SK-N-SH (cell line): ENCODE data around the gene SULF2.

Experiments used
- FOSL2 ChIP-seq: IDR thresholded peaks from 2 replicates; pipeline ENCODE4 v1.4.0; 2012; ENCODE audit warnings: low read depth, mild to moderate bottlenecking, moderate library complexity, borderline replicate concordance
- GABPA ChIP-seq: IDR thresholded peaks from 2 replicates; pipeline ENCODE4 v1.4.0; 2012; ENCODE audit warnings: low read depth, mild to moderate bottlenecking
- NFIC ChIP-seq: IDR thresholded peaks from 2 replicates; pipeline ENCODE4 v1.4.0; 2012; ENCODE audit warnings: borderline replicate concordance
- POLR2AphosphoS5 ChIP-seq: IDR thresholded peaks from 2 replicates; pipeline ENCODE4 v1.6.1; 2012; ENCODE audit warnings: low read depth, low read length
- RAD21 ChIP-seq: IDR thresholded peaks from 2 replicates; pipeline ENCODE4 v1.6.1; 2012; ENCODE audit warnings: mild to moderate bottlenecking, low read length
- SIN3A ChIP-seq: IDR thresholded peaks from 2 replicates; pipeline ENCODE4 v1.6.1; 2012; ENCODE audit warnings: low read depth, mild to moderate bottlenecking, low read length, moderate library complexity, borderline replicate concordance
- SMC3 ChIP-seq: IDR thresholded peaks from 2 replicates; pipeline ENCODE4 v1.6.1; 2012; ENCODE audit warnings: low read depth, low read length, improper control_type of control experiment
- TAF1 ChIP-seq: IDR thresholded peaks from 2 replicates; pipeline ENCODE4 v1.6.1; 2012; ENCODE audit warnings: low read depth, mild to moderate bottlenecking, low read length, moderate library complexity, borderline replicate concordance
- YY1 ChIP-seq: IDR thresholded peaks from 2 replicates; pipeline ENCODE4 v1.4.0; 2012; ENCODE audit warnings: low read depth, mild to moderate bottlenecking
- TF ChIP-seq, protein P1 (sequence below): fragments of 200-600 bp; sonication (generic); IDR thresholded peaks from 2 replicates; pipeline ENCODE4 v1.6.1; 2017; ENCODE audit warnings: antibody characterized with exemption, mild to moderate bottlenecking, moderate library complexity
- TF ChIP-seq, protein P2 (sequence below): fragments of 150-350 bp; IDR thresholded peaks from 2 replicates; pipeline ENCODE4 v1.6.1; 2017; ENCODE audit warnings: antibody characterized with exemption, low read length, low read depth, borderline replicate concordance

DNA sequence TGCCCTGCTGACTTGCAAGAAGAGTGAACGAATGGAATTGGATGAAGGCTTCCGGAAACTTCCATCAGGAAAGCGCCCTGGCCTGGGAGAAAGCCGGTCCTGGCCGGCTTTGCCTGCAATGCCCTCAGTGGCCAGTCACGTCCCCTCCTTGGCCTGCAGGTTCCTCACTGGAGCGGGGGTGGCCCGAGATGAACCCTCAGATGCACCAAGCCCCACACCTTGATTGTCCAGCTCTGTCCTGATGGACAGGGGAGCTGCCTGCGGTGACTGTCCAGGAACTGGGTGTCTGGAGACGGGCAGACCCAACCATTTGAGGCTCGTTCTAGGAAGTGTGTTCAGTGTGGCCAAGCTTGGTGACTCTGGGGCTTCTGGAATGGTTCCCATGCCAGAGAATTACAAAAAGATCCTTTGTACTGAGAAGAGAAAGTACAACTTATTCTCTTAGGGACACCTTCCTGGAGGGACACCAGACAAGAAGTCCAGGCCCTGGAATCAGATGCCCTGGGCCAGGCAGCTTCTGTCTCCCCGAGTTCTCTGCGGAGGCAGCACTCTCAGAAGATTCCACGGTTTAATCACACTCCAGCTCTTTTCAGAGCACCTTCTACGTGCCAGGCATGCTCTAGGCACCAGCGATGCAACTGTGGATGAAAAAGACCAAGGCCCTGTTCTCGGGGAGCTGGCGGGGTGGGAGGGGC, 17.1 kb upstream of the SULF2 start:
- TF ChIP-seq RAD21 (no peak), SIN3A (no peak), SMC3 (no peak), POLR2AphosphoS5 (no peak), NFIC (no peak), FOSL2 (no peak), GABPA (no peak), YY1 (no peak), TAF1 (no peak)
- TF ChIP-seq, protein P1, sequence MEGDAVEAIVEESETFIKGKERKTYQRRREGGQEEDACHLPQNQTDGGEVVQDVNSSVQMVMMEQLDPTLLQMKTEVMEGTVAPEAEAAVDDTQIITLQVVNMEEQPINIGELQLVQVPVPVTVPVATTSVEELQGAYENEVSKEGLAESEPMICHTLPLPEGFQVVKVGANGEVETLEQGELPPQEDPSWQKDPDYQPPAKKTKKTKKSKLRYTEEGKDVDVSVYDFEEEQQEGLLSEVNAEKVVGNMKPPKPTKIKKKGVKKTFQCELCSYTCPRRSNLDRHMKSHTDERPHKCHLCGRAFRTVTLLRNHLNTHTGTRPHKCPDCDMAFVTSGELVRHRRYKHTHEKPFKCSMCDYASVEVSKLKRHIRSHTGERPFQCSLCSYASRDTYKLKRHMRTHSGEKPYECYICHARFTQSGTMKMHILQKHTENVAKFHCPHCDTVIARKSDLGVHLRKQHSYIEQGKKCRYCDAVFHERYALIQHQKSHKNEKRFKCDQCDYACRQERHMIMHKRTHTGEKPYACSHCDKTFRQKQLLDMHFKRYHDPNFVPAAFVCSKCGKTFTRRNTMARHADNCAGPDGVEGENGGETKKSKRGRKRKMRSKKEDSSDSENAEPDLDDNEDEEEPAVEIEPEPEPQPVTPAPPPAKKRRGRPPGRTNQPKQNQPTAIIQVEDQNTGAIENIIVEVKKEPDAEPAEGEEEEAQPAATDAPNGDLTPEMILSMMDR: no peak
- TF ChIP-seq, protein P2, sequence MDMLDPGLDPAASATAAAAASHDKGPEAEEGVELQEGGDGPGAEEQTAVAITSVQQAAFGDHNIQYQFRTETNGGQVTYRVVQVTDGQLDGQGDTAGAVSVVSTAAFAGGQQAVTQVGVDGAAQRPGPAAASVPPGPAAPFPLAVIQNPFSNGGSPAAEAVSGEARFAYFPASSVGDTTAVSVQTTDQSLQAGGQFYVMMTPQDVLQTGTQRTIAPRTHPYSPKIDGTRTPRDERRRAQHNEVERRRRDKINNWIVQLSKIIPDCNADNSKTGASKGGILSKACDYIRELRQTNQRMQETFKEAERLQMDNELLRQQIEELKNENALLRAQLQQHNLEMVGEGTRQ: no peak
